ENCODE data around the gene TECPR2. TPM values are rescaled to one million over a fixed set of nuclear protein-coding genes. Genes with fewer than 3 reads are reported as not detected.
A peak's percentile ranks its signal among the peaks of the same experiment; 100 is the strongest.

Gene TECPR2
- total and polyA plus RNA-seq, 9 donors, result 8.3 to 15.1 (median 12.1) TPM

GRCh38 chr14:102523569-102524450 is 161.1 kb downstream of the TECPR2 start:
- H3K4me1 ChIP-seq (ENCODE audit: control insufficient read depth, insufficient read depth, low read length), result peaks cover 17% of the 10 kb centered on the region
- no peaks in the 10 kb centered on the region for H3K36me3 ChIP-seq (ENCODE audit: control insufficient read depth, insufficient read depth, low read length)
- DNase-seq, result peak; percentile 22
- H3K9me3 ChIP-seq (replicated peaks; ENCODE audit: control insufficient read depth, low read depth, low read length), result no peaks in the 10 kb centered on the region
- H3K27ac ChIP-seq (ENCODE audit: low read length), result peak overlapping the region; percentile 45
- peak overlapping the region; percentile 16 for H3K4me3 ChIP-seq (ENCODE audit: low read length)
- 32% methylated on average over 30 of the region's 34 CpGs for WGBS (ENCODE audit: insufficient coverage)
- H3K27me3 ChIP-seq (ENCODE audit: control insufficient read depth, insufficient read depth, low read length), result no peaks in the 10 kb centered on the region

GRCh38 chr14:102524451-102525218 is 161.9 kb downstream of the TECPR2 start:
- 0% methylated on average over 27 of the region's 32 CpGs for WGBS (ENCODE audit: insufficient coverage)
- H3K4me1 ChIP-seq (ENCODE audit: control insufficient read depth, insufficient read depth, low read length), result peaks cover 17% of the 10 kb centered on the region
- H3K27ac ChIP-seq (ENCODE audit: low read length), result peak overlapping the region; percentile 89
- no peaks in the 10 kb centered on the region for H3K36me3 ChIP-seq (ENCODE audit: control insufficient read depth, insufficient read depth, low read length)
- peak; percentile 99 for DNase-seq
- H3K9me3 ChIP-seq (replicated peaks; ENCODE audit: control insufficient read depth, low read depth, low read length), result no peaks in the 10 kb centered on the region
- H3K4me3 ChIP-seq (ENCODE audit: low read length), result peak overlapping the region; percentile 73
- H3K27me3 ChIP-seq (ENCODE audit: control insufficient read depth, insufficient read depth, low read length), result no peaks in the 10 kb centered on the region

GRCh38 chr14:102525219-102525928 is 162.6 kb downstream of the TECPR2 start:
- DNase-seq, result peak; percentile 93
- H3K36me3 ChIP-seq (ENCODE audit: control insufficient read depth, insufficient read depth, low read length), result no peaks in the 10 kb centered on the region
- H3K27ac ChIP-seq (ENCODE audit: low read length), result peak overlapping the region; percentile 89
- H3K4me1 ChIP-seq (ENCODE audit: control insufficient read depth, insufficient read depth, low read length), result peaks cover 17% of the 10 kb centered on the region
- no peaks in the 10 kb centered on the region for H3K9me3 ChIP-seq (replicated peaks; ENCODE audit: control insufficient read depth, low read depth, low read length)
- WGBS (ENCODE audit: insufficient coverage), result 0% methylated on average over 2 of the region's 11 CpGs
- peak overlapping the region; percentile 73 for H3K4me3 ChIP-seq (ENCODE audit: low read length)
- no peaks in the 10 kb centered on the region for H3K27me3 ChIP-seq (ENCODE audit: control insufficient read depth, insufficient read depth, low read length)

GRCh38 chr14:102525929-102526497 is 163.3 kb downstream of the TECPR2 start:
- Histone ChIP-seq H3K9me3 (replicated peaks; ENCODE audit: control insufficient read depth, low read depth, low read length) (no peaks in the 10 kb centered on the region), H3K27ac (ENCODE audit: low read length) (peak overlapping the region; percentile 35), H3K27me3 (ENCODE audit: control insufficient read depth, insufficient read depth, low read length) (no peaks in the 10 kb centered on the region), H3K4me1 (ENCODE audit: control insufficient read depth, insufficient read depth, low read length) (peaks cover 17% of the 10 kb centered on the region), H3K4me3 (ENCODE audit: low read length) (no peak overlapping the region), H3K36me3 (ENCODE audit: control insufficient read depth, insufficient read depth, low read length) (no peaks in the 10 kb centered on the region)
- DNase-seq, result peak; percentile 11
- 90% methylated on average over 7 of the region's 12 CpGs for WGBS (ENCODE audit: insufficient coverage)

- H3K27me3 ChIP-seq (ENCODE audit: control insufficient read depth, insufficient read depth, low read length), result no peaks in the 10 kb centered on the region
- no peak overlapping the region for H3K27ac ChIP-seq (ENCODE audit: low read length)
- no peaks in the 10 kb centered on the region for H3K36me3 ChIP-seq (ENCODE audit: control insufficient read depth, insufficient read depth, low read length)
- WGBS (ENCODE audit: insufficient coverage), result no CpG with 5 or more reads among the region's 11 CpGs
- no peak overlapping the region for H3K4me3 ChIP-seq (ENCODE audit: low read length)
- no peaks in the 10 kb centered on the region for H3K9me3 ChIP-seq (replicated peaks; ENCODE audit: control insufficient read depth, low read depth, low read length)
- DNase-seq, result no peak
- peaks cover 14% of the 10 kb centered on the region for H3K4me1 ChIP-seq (ENCODE audit: control insufficient read depth, insufficient read depth, low read length)
Measured at GRCh38 chr14:102528431-102529170, 165.9 kb downstream of the TECPR2 start.

GRCh38 chr14:102530828-102531478 is 168.2 kb downstream of the TECPR2 start:
- Histone ChIP-seq H3K27ac (ENCODE audit: low read length) (no peak overlapping the region), H3K9me3 (replicated peaks; ENCODE audit: control insufficient read depth, low read depth, low read length) (no peaks in the 10 kb centered on the region), H3K27me3 (ENCODE audit: control insufficient read depth, insufficient read depth, low read length) (no peaks in the 10 kb centered on the region), H3K4me1 (ENCODE audit: control insufficient read depth, insufficient read depth, low read length) (peaks cover under 1% of the 10 kb centered on the region), H3K36me3 (ENCODE audit: control insufficient read depth, insufficient read depth, low read length) (no peaks in the 10 kb centered on the region), H3K4me3 (ENCODE audit: low read length) (no peak overlapping the region)
- no peak for DNase-seq
- WGBS (ENCODE audit: insufficient coverage), result 45% methylated on average over 9 of the region's 13 CpGs

GRCh38 chr14:102532204-102532658 is 169.5 kb downstream of the TECPR2 start:
- Histone ChIP-seq H3K27me3 (ENCODE audit: control insufficient read depth, insufficient read depth, low read length) (no peaks in the 10 kb centered on the region), H3K4me3 (ENCODE audit: low read length) (no peak overlapping the region), H3K36me3 (ENCODE audit: control insufficient read depth, insufficient read depth, low read length) (no peaks in the 10 kb centered on the region), H3K27ac (ENCODE audit: low read length) (no peak overlapping the region), H3K4me1 (ENCODE audit: control insufficient read depth, insufficient read depth, low read length) (no peaks in the 10 kb centered on the region), H3K9me3 (replicated peaks; ENCODE audit: control insufficient read depth, low read depth, low read length) (no peaks in the 10 kb centered on the region)
- DNase-seq, result no peak
- 70% methylated on average over 2 of the region's 3 CpGs for WGBS (ENCODE audit: insufficient coverage)

- peaks cover 34% of the 10 kb centered on the region for H3K4me1 ChIP-seq (ENCODE audit: control insufficient read depth, insufficient read depth, low read length)
- WGBS (ENCODE audit: insufficient coverage), result 57% methylated on average over 15 of the region's 15 CpGs
Measured at GRCh38 chr14:102537981-102538601, 175.3 kb downstream of the TECPR2 start.

More at GRCh38 chr14:102537981-102538601, 175.3 kb downstream of the TECPR2 start:
- Histone ChIP-seq H3K9me3 (replicated peaks; ENCODE audit: control insufficient read depth, low read depth, low read length) (no peaks in the 10 kb centered on the region), H3K36me3 (ENCODE audit: control insufficient read depth, insufficient read depth, low read length) (no peaks in the 10 kb centered on the region), H3K4me3 (ENCODE audit: low read length) (no peak overlapping the region), H3K27me3 (ENCODE audit: control insufficient read depth, insufficient read depth, low read length) (no peaks in the 10 kb centered on the region), H3K27ac (ENCODE audit: low read length) (peak overlapping the region; percentile 7)
- DNase-seq, result no peak
